Suprapubic skin (tissue), 4 donors: ENCODE measurements around the gene NAPA. TPM values are rescaled to one million over a fixed set of nuclear protein-coding genes. Genes with fewer than 3 reads are reported as not detected.
A peak's percentile ranks its signal among the peaks of the same experiment; 100 is the strongest.

ENCODE experiments used
- DNase-seq, 2 donors: peaks; one replicate each; pipeline ENCODE4 v3.0.0-alpha.2; 2019; ENCODE audit warnings: low spot score in 2 of 2
- H3K27ac ChIP-seq: fragments of 200-600 bp; sonication (generic); one replicate; pipeline ENCODE4 v1.5.1; 2019
- H3K27me3 ChIP-seq: fragments of 200-600 bp; sonication (generic); one replicate; pipeline ENCODE4 v1.5.1; 2019
- H3K36me3 ChIP-seq: fragments of 200-600 bp; sonication (generic); one replicate; pipeline ENCODE4 v1.5.1; 2019
- H3K4me1 ChIP-seq: fragments of 200-600 bp; sonication (generic); one replicate; pipeline ENCODE4 v1.5.1; 2019
- H3K4me3 ChIP-seq: fragments of 200-600 bp; sonication (generic); one replicate; pipeline ENCODE4 v1.5.1; 2019; ENCODE audit warnings: mild to moderate bottlenecking
- H3K9me3 ChIP-seq: fragments of 200-600 bp; sonication (generic); one replicate; pipeline ENCODE4 v1.5.1; 2019
- CTCF ChIP-seq, 2 donors: fragments of 200-600 bp in 1 of 2; fragments of 450-650 bp in 1 of 2; sonication (generic) in 1 of 2; IDR thresholded peaks; one replicate each; pipeline ENCODE4 v1.5.1; 2016 to 2019; ENCODE audit warnings: antibody characterized with exemption in 2 of 2, mild to moderate bottlenecking in 1 of 2, moderate library complexity in 1 of 2
- EP300 ChIP-seq: sonication (generic); formaldehyde crosslinking; IDR thresholded peaks from one replicate; pipeline ENCODE4 v1.6.1; 2017; ENCODE audit warnings: antibody characterized with exemption
- POLR2A ChIP-seq, 2 donors: fragments of 450-650 bp; IDR thresholded peaks; one replicate each; pipeline ENCODE4 v1.6.1; 2017; ENCODE audit warnings: antibody characterized with exemption in 2 of 2, mild to moderate bottlenecking in 2 of 2, moderate library complexity in 2 of 2
- POLR2AphosphoS5 ChIP-seq, 3 donors: sonication (generic); formaldehyde crosslinking; IDR thresholded peaks; one replicate each; pipeline ENCODE4 v1.6.1; 2017; ENCODE audit warnings: antibody characterized with exemption in 3 of 3
- WGBS: methylation state at CpG from one replicate; pipeline ENCODE4 v1.1.5; 2018; 5-methylcytosine and 5-hydroxymethylcytosine counted together
- total RNA-seq, 4 donors: library from RNA; depleted of rRNA; stranded (reverse); fragments of >200 nt; gene quantifications; one replicate each; pipeline ENCODE4 v1.1.0, GENCODE V29; 2016

The NAPA gene
- total RNA-seq, 4 donors from 2014 or later, result 170 to 232 (median 193) TPM

GRCh38 chr19:47446534-47447469 lies 68.1 kb downstream of the NAPA start:
- Histone ChIP-seq H3K27ac (no peak overlapping the region), H3K4me1 (peaks cover 26% of the 10 kb centered on the region), H3K36me3 (no peaks in the 10 kb centered on the region), H3K9me3 (no peaks in the 10 kb centered on the region), H3K27me3 (peaks cover 83% of the 10 kb centered on the region), H3K4me3 (peak overlapping the region; percentile 28)
- no peak for DNase-seq
- 17% methylated on average over 28 of the region's 28 CpGs for WGBS
- no peak for TF ChIP-seq POLR2A (IDR thresholded peaks at IDR 0.05)
- TF ChIP-seq EP300, result no peak
- no peak for TF ChIP-seq CTCF (IDR thresholded peaks at IDR 0.05)

- DNase-seq, result no peak
- no peaks in the 10 kb centered on the region for H3K9me3 ChIP-seq
- WGBS, result 3% methylated on average over 20 of the region's 22 CpGs
- TF ChIP-seq CTCF (IDR thresholded peaks at IDR 0.05) (no peak), EP300 (no peak), POLR2AphosphoS5 (IDR thresholded peaks at IDR 0.05) (no peak), POLR2A (IDR thresholded peaks at IDR 0.05) (no peak)
- H3K4me3 ChIP-seq, result peak overlapping the region; percentile 0
- H3K27ac ChIP-seq, result no peak overlapping the region
- H3K4me1 ChIP-seq, result peaks cover 26% of the 10 kb centered on the region
- no peaks in the 10 kb centered on the region for H3K36me3 ChIP-seq
- peaks cover 92% of the 10 kb centered on the region for H3K27me3 ChIP-seq
Observed at GRCh38 chr19:47445937-47446402, 68.9 kb downstream of the NAPA start.

- peaks cover 95% of the 10 kb centered on the region for H3K27me3 ChIP-seq
Observed at GRCh38 chr19:47445527-47445926, 69.3 kb downstream of the NAPA start.

GRCh38 chr19:47444388-47444821 lies 70.5 kb downstream of the NAPA start:
- Histone ChIP-seq H3K4me3 (no peak overlapping the region), H3K27me3 (peaks cover 87% of the 10 kb centered on the region)
- WGBS, result 20% methylated on average over 6 of the region's 22 CpGs

More at GRCh38 chr19:47445527-47445926, 69.3 kb downstream of the NAPA start:
- no peak for DNase-seq
- H3K4me1 ChIP-seq, result peaks cover 26% of the 10 kb centered on the region
- H3K4me3 ChIP-seq, result no peak overlapping the region
- H3K36me3 ChIP-seq, result no peaks in the 10 kb centered on the region
- no peak overlapping the region for H3K27ac ChIP-seq
- TF ChIP-seq POLR2A (IDR thresholded peaks at IDR 0.05) (no peak), CTCF (IDR thresholded peaks at IDR 0.05) (no peak), EP300 (no peak), POLR2AphosphoS5 (IDR thresholded peaks at IDR 0.05) (no peak)
- 45% methylated on average over 4 of the region's 4 CpGs for WGBS
- H3K9me3 ChIP-seq, result no peaks in the 10 kb centered on the region

More at GRCh38 chr19:47444388-47444821, 70.5 kb downstream of the NAPA start:
- no peak overlapping the region for H3K27ac ChIP-seq
- peaks cover 26% of the 10 kb centered on the region for H3K4me1 ChIP-seq
- no peaks in the 10 kb centered on the region for H3K9me3 ChIP-seq
- TF ChIP-seq POLR2A (IDR thresholded peaks at IDR 0.05), result no peak
- TF ChIP-seq CTCF (IDR thresholded peaks at IDR 0.05), result no peak
- no peak for TF ChIP-seq EP300
- no peak for TF ChIP-seq POLR2AphosphoS5 (IDR thresholded peaks at IDR 0.05)
- no peak for DNase-seq
- H3K36me3 ChIP-seq, result no peaks in the 10 kb centered on the region
